Mesenteric fat pad (tissue), 1 donor: ENCODE data around the gene GDPD4. TPM values are rescaled to one million over a fixed set of nuclear protein-coding genes. Genes with fewer than 3 reads are reported as not detected.
A peak's percentile ranks its signal among the peaks of the same experiment; 100 is the strongest.

Experiments
- DNase-seq: peaks from one replicate; pipeline ENCODE4 v3.0.0-alpha.2; 2020; ENCODE audit warnings: low spot score
- total RNA-seq: library from RNA; stranded (reverse); fragmentation: NEBNext Ultra II Directional; extraction: Animal tissue kit (Norgen Biotek cat#: 25700); gene quantifications from one replicate; pipeline ENCODE4 v1.2.1, GENCODE V29; 2021
- donor health status: DM: yes; HTN: yes; CAD: no.

GDPD4 gene
- total RNA-seq, 1 donor from 2014 or later = not detected

DNA sequence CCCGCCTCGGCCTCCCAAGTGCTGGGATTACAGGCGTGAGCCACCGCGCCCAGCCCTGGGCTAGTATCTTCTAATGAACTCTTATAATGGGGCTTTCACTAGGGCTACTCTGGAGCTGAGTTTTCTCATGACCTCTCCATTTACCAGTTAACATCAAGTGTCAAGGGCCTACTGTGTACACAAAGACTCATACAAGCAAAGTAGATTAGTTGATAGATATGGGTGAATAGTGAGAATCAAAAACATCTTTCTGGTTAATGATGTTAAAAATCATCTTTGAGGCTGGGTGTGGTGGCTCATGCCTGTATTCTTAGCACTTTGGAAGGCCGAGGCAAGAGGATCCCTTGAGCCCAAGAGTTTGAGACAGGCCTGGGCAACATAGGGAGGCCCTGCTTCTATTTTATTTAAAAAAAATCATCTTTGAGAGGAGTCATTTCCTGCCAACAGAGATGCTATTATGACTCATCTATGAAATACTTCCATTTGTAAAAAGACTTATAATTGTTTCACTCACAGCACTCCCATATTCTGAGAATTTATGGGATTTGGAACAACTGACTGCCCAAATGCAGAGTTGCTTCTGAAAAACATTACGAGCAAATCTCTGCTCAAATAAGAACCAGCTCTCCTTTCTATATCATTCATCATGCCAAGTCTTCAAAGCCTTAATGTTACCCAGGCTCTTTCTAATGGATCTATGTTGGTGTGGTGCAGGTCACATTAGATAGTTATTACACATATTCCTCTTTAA lies 57.0 kb downstream of the GDPD4 start:
- no peak for DNase-seq

DNA sequence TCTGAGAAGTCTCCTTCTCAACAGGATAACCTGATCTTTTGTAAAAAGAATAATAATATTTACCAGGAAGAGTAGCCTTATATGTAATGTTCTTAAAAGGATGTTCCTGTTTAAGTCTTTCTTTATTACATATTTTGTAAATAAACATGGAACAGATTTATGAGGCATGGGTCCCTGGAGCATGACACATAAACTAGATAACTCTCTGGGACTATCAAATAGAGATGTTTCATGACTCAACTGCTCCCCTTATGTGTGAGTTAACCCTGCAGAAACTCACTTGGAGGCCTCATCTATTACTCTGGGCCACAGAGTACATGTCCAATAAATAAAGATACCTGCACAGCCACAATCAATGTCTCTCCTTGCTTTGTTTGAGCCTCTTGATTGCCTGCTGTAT lies 64.6 kb downstream of the GDPD4 start:
- DNase-seq = no peak

DNA sequence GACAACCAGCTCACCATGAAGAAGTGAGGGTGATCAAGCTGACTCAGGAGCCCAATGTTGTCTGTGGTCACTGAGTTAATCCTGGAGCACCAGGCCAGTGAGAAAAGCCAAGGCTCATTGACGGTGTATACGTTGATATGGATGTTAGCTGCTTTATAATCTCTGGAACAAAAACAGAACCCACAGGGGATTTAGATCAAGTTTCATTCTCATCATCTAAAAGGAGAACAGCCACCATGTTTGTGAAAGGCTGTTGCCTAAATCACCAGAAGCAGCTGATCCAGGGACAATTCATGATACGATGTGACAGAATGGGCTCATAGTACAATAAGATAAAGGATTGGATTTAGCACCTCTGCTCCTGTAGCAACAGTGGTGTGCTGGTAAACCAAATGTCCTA lies 68.5 kb downstream of the GDPD4 start:
- DNase-seq = no peak

DNA sequence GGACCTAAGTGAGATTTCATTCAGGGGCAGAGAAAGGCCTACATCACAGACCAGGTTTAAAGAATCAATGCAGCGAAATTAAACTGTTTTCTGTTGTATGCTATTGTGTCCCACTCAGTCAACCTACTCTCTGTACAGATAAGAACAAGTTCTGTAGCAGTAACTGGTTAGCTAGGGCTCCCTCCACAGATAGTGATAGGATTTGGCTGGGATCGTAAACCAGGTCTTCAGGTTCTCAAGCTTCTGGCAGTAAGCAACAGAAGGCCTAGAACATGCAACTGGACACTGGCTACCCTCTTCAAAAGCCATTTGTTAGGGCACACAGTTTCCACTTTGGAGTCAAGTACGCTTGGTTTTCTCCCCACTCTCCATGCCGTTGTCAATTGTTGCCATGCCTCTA lies 69.2 kb downstream of the GDPD4 start:
- DNase-seq = no peak

DNA sequence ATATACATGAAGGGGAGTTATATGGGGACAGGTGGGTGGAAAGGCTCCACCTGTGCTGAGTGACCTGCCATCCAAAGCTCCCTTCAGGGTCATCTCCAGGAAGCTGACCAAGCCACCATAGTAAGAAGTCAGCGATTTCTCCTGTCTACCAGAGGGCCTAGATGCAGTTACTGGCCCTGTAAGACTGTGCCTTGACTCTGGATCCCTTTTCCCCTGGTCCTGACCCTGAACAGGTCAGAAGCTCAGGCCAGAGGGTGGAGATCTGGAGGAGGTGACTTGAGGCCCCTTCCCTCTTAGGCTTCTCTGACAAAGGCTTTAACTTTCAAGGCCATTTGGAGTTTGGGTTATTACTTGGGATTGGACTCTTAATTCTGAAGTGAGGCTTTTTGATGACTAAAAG lies 69.7 kb downstream of the GDPD4 start:
- DNase-seq = no peak

DNA sequence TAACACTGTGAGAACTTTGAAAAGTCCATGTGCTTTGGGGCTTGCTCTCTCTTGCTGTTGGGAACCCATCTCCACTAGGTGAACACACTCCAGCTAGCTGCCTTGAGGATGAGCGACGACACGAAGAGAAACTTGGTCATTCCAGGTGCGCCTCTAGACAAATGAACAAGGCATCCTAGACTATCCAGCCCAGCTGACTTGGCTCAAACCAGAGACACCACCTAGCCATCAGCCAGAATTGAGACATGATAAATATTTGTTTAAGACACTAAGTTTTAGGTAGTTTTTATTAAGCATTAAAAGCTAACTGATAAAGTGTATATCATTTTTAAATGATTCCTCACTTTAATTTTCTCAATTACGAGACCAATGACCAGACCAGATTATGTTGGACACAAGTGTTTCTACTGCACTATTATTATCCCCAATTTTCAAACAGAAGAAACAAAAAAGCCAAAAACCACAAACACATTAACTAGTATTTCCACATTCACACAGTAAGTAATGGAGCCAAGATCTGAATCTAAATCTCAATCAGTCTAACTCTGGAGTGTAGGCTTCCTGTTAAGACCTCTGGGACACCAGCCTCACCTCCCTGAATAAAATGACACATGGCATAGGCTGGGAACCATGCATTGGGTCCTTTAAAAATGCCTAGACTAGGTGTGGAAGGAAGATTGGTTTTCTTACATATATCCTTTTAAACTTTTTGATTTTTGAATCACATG lies 70.4 kb downstream of the GDPD4 start:
- DNase-seq = no peak

DNA sequence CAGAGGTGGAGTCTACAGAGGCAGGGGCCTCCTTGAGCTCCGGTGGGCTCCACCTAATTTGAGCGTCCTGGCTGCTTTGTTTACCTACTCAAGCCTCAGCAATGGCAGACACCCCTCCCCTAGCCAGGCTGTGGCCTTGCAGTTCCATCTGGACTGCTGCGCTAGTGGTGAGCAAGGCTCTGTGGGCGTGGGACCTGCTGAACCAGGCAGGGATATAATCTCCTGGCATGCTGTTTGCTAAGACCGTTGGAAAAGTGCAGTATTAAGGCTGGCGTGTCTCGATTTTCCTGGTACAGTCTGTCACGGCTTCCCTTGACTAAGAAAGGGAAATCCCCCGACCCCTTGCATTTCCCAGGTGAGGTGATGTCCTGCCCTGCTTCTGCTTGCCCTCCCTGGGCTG lies 77.7 kb downstream of the GDPD4 start:
- DNase-seq = no peak

DNA sequence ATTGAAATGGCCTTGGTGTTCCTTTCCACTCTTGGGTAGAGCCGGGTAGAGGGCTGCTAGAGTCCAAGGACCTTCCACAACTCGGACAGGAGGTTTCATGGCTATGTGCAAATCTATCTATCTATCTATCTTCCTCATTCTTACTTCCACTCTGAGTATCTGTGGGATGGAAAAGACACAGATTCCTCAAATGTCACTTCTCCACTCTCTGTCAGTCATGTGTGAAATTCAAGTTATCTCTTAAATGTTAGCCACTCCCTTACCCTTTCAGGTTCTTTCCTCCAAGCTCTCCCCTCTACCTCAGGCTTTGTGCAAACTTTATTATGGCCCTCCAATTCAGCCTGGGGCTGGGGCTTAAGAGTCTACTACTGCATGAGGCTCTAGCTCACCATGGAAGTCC lies 84.3 kb downstream of the GDPD4 start:
- no peak for DNase-seq

DNA sequence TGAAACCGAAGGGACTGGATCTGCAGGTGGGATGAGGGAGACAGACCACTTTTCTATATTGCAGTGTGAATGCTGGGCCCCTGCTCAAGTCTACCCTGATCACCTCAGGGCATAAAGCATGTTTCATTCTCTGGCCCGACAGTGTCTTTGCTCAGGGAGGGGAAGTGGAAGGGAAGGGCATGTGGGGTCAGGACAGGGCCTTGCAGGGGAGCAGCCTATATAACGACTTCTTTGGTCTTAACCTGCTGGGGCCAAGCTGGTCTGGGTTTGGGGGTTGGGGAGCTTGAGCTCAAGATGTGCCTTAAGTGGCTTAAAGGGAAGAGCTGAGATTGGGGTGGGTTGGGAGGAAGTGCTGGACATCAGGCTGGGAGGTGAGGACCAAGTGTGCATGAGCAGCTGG lies 86.4 kb downstream of the GDPD4 start:
- no peak for DNase-seq

DNA sequence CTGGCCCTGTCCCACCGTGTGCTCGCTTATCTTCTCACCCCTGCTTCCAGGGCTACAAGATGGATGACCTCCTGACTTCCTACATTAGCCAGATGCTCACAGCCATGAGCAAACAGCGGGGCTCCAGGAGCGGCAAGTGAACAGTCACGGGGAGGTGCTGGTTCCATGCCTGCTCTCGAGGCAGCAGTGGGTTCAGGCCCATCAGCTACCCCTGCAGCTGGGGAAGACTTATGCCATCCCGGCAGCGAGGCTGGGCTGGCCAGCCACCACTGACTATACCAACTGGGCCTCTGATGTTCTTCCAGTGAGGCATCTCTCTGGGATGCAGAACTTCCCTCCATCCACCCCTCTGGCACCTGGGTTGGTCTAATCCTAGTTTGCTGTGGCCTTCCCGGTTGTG lies 86.9 kb downstream of the GDPD4 start:
- DNase-seq = no peak

DNA sequence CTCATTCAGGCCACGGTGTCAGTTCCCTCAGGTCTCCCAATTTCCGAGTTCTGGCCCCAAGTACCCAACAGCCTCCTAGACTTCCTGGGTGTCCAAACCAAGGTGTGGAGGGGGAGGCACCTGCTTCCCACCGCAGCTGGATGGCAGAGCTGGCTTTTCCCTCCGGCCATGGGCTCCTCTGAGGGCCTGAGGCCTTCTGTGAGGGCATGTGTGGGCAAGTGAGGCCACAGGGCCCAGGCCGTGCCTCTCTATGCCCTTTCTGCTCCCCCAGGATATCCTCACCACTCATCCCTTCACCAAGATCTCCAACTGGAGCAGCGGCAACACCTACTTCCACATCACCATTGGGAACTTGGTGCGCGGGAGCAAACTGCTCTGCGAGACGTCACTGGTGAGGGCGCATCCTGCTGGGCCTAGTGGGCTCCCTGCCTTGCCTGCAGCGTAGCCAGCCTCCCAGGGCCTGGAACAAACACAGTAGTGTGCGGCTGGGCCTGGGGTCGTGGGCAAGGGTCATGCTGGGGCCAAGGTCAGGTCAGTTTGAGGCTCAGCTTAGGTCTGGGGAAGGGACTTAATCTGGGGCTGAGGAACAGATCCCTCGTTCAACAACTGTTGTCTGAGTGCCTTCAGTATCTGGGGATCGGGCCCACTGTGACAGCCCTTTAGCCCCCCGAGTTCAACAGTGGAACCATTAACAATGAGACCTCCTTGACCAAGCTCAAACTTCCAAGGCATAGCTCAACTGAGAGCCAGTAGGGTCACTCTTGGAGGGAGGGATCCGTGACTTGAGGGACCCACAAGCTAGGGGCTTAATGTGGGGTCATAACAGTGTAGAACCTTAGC lies 87.7 kb downstream of the GDPD4 start:
- peak; percentile 73 for DNase-seq

DNA sequence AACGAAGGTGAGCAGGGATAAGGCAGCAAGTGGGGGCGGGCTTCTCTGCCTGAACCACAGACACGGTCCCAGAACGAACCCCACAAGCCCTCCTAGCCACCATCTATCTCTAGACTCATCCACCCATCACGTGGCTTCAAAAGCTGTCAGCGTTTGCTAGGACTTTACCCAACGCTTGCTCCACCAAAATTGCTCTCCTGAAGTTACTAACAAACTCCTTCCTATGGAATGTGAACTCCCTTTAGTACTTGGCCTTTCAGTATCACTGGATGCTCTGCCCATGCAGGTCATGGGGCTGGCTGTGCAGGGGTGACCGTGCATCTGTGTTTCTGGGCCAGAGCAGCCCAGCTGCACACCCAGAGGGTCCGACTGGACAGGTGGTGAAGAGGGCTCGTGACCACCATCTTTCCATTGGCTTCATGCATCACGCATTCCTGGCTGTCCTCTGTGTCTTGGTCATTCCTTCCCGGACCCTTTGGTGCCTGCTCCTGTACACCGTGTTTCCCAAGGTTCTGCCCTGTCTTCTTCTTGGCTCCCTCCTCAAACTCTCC lies 88.4 kb downstream of the GDPD4 start:
- peak; percentile 59 for DNase-seq

DNA sequence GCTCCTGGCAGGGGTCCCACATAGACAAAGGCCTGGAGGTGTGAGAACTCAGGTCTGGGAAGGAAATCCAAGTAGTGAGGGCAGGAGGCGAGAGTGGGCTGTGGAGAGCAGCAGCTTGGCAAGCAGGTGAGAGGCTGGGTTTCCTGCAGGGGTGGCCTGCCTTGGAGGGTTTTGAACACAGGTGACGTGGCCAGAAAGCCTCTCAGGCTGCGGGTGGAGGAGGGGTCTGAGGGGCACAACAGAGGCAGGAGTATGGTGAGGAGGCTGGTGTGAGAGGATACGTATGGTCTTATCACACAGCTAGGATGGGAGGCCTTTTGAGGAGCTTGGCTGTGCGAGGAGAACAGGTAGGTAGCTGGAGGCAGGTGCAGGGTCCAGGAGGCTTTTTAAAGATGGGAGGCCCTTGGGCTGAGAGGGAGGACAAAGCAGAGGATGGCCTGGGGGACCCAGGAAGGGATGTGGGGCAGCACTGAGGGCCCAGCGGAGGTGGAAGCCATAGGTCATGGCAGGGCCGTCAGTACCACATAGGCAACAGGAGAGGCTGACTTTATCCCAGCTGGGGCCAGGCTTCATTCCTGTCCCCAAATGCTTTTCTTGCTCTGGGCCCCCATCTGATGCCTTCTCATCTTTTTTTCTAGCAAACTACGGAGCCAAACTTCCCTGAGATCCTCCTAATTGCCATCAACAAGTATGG lies 89.0 kb downstream of the GDPD4 start:
- peak; percentile 85 for DNase-seq

DNA sequence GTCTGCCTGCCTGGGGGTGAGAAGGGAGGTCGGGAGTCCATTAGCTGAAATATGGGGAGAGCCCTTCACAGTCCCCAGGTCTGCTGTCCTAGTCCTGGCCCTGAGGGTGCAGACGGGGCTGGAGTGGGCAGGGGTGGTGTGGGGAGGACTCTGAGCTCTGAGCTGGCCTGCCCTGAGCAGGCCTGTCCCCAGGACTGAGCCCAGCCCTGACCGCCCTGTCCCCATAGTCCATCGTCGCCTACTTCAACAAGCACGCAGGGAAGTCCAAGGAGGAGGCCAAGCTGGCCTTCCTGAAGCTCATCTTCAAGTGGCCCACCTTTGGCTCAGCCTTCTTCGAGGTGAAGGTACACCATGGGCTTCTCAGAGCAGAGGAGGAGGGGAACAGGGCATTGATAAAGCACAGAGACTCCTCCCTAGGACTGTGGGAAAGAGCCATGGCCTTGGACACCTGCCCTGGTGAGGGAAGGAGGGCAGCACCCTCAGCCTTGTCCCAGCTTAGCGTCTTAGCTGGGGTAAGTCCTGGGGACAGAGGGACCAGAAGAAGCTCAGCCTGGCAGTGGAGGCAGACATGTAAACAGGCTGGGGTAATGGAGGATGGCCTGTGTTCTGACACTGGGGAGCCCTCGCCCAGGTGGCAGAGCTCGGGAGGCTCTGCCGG lies 89.8 kb downstream of the GDPD4 start:
- peak; percentile 65 for DNase-seq

DNA sequence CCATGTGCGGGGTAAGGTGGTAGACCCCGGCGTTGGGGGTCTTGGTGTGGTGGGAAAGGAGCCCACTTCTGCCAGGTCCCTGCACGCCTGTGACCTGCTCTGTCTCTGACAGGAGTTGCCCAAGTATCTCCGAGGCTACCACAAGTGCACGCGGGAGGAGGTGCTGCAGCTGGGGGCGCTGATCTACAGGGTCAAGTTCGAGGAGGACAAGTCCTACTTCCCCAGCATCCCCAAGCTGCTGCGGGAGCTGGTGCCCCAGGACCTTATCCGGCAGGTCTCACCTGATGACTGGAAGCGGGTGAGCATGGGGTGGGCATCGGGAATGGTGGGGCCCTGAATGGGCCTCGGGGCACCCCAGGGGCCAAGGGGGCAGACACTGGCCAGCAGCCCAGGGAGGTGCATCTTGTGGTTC lies 90.4 kb downstream of the GDPD4 start:
- DNase-seq = peak; percentile 84

DNA sequence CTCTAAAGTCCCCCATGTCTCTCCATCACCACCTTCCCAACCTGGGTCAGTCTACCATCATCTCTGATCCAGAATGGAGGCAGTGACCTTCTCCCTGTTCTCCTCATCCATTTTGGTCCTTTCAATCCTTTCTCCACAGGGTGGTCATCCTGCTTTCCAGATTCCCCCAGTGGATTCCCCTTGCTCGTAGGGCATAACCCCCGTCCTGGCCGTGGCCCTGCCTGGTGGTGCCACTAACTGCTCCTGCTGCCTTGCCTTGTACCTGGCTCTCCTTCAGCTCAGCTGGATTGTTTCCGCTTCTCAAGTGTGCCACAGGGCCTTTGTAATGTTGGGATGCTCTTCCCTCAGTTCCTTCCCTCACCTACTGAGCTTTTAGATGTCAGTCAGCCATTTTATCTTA lies 91.8 kb downstream of the GDPD4 start:
- DNase-seq = no peak

DNA sequence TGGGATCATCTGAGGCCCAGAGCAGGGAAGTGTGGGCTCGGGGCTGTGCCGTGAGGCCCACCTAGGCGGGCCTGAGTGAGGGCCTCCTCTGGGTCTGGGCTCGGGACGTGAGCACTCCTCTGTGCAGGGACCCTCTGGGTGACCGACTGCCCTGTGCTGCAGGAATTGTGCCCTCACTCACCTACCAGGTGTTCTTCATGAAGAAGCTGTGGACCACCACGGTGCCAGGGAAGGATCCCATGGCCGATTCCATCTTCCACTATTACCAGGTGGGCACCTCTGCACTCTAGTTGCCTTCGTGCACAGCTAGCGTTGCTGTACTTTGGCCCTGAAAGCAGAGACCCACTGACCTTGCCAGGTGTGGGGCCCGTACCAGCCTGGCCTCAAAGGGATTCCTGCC lies 93.0 kb downstream of the GDPD4 start:
- DNase-seq = no peak

DNA sequence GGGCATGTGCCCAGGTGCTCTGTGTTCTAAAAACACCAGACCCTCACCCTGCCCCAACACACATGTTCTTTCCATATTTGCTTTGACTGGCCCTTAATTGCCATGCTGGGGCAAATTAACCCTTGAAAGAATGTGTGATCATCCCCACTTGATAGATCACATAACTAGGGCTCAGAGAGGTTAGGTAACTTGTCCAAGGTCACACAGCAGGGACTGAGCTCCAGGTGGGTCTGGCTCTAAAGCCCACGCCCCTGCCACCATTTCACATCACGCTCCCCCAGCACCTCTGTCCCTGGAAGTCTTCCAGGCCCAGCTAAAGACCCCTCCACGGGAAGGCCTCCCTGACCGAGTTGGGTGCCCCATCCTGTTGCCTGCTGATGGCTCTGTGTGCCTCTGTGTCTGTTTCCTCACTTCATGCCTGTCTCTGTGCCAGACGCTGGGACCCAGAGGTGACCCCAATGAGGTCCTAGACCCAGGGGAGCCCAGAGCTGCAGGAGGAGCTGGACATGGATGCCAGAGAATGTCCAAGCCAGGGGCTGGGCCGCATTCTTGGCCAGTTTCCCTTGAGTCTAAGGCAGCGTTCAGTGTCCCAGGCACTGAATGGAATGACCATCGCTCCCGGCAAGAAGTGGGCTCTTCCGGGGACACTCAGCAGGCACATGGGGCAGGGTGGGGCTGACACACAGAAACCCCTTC lies 93.7 kb downstream of the GDPD4 start:
- peak; percentile 79 for DNase-seq

DNA sequence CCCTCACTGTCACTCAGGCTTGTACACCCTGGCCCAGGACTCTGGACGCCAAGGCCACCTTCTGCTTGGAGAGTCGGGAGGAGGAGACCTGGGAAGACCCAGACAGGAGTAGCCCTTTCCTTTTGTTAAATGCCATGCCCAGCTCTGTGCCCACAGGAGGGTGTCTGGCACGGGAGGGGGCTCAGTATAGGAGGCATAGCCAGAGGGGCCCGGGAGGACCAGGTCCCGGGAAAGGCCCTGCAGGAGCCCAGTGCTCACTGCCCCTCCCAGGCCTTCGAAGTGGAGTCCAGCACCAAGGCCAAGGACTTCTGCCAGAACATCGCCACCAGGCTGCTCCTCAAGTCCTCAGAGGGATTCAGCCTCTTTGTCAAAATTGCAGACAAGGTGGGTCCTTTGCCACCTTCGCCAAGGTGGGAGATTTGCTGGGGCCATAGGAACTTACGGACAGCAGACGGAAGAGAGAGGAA lies 94.4 kb downstream of the GDPD4 start:
- DNase-seq = peak; percentile 76
